GM20000 (cell line): Measurements from ENCODE around the gene DHRS13.

Experiments
- DNase-seq: peaks from one replicate; pipeline ENCODE4 v3.0.0; 2012; ENCODE audit warnings: low spot score
- TF ChIP-seq, protein P1 (sequence below): IDR thresholded peaks from 2 replicates; pipeline ENCODE4 v1.5.1; 2012; ENCODE audit warnings: mild to moderate bottlenecking, control low read depth; ENCODE audit errors: extremely low read depth, missing control alignments

Gene DHRS13

DNA sequence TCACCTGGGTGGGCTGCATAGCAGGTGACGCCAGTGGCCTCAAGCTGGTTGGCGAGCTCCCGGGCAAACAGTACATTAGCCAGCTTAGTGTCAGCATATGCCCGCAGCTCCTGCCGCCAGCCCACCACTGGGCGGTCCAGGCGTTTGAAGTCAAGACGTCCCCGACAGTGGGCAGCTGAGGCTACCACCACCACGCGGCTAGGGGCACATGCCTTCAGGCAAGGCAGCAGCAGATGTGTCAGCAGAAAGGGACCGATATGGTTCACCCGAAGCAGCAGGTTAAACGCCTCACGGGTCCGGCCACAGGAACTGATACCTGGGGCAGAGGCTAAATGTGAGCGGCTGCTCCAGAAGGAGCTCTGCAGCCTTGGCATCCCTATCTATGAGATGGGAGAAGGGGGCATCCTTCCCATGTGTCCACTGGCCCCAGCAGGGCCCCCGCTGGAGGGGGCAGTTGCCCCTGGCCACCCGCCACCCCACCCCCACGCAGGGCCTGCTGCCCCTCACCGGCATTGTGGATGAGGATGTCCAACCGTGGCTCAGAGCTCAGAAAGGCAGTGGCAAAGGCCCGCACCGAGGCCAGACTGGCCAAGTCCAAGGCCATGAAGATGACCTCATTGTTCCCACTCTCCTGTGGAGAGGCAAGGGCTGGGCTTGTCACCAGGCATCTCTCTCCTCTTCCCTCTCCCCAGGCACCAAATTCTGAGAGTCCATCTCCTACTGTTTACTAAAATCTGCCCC, 1.7 kb downstream of the DHRS13 start:
- DNase-seq = peak; percentile 36
- TF ChIP-seq, protein P1, sequence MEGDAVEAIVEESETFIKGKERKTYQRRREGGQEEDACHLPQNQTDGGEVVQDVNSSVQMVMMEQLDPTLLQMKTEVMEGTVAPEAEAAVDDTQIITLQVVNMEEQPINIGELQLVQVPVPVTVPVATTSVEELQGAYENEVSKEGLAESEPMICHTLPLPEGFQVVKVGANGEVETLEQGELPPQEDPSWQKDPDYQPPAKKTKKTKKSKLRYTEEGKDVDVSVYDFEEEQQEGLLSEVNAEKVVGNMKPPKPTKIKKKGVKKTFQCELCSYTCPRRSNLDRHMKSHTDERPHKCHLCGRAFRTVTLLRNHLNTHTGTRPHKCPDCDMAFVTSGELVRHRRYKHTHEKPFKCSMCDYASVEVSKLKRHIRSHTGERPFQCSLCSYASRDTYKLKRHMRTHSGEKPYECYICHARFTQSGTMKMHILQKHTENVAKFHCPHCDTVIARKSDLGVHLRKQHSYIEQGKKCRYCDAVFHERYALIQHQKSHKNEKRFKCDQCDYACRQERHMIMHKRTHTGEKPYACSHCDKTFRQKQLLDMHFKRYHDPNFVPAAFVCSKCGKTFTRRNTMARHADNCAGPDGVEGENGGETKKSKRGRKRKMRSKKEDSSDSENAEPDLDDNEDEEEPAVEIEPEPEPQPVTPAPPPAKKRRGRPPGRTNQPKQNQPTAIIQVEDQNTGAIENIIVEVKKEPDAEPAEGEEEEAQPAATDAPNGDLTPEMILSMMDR = no peak

GRCh38 chr17:28899212-28899815, 3.6 kb downstream of the DHRS13 start:
- TF ChIP-seq, protein P1 = no peak
- no peak for DNase-seq

- TF ChIP-seq, protein P1 = no peak
- DNase-seq = no peak
Measured at GRCh38 chr17:28898527-28898955, 4.3 kb downstream of the DHRS13 start.

GRCh38 chr17:28897769-28898526, 4.9 kb downstream of the DHRS13 start:
- TF ChIP-seq, protein P1 = no peak
- no peak for DNase-seq

GRCh38 chr17:28896884-28897768, 5.8 kb downstream of the DHRS13 start, which contains the start of gene FLOT2:
FLOT2 (minus strand) TSS chr17:28897733; CDS start chr17:28897574, 159 bp downstream.
- TF ChIP-seq, protein P1 = no peak
- peak; percentile 67 for DNase-seq

- no peak for DNase-seq
- TF ChIP-seq, protein P1 = no peak
Measured at GRCh38 chr17:28896491-28896883, 6.4 kb downstream of the DHRS13 start.
